KG1 (cell line): ENCODE results near the gene COPZ1.
"Not testable (repeated sequence)": the region's sequence is repeated elsewhere in the genome, so short reads cannot be mapped to it uniquely, and the experiment has no call there.

Source experiments
- DNase-seq: peaks from one replicate; lab custom pipeline; 2025; lab: John Stamatoyannopoulos, UW

COPZ1 gene

DNA sequence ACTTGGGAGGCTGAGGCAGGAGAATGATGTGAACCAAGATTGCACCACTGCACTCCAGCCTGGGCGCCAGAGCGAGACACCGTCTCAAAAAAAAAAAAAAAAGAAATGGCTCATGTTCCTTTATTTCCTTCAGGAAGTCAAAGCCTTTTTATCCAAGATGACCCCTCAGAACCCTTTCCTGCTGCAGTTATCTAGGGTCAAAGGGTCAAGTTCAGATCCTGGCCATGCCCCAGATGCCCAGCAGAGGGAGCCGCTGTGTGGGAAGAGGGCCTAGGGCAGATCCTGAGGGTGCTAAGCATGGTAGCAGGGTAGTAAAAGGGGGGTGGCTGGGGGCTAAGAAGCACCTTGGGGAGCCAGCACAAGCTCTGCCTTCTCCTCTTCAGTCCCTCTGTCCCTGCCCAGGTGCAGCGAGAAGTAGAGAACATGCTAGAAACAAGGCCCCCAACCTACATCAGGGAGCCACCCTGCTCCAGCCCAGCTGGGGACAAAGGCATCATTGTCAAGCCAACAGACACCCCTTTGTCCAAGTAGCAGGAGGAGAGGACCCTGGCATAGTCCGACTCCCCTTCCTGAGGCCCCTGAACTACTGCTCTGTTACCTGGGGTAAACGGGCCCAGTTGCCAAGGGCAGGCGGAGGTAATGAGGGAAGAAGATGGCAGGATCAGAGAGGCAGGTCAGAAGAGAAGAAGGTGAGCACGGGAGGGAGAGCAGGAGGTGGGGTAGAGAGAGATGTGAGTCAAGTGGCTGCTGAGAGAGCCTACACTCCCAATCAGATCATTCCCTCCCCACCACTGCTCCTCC lies 30.6 kb upstream of the COPZ1 start:
- DNase-seq = no peak

DNA sequence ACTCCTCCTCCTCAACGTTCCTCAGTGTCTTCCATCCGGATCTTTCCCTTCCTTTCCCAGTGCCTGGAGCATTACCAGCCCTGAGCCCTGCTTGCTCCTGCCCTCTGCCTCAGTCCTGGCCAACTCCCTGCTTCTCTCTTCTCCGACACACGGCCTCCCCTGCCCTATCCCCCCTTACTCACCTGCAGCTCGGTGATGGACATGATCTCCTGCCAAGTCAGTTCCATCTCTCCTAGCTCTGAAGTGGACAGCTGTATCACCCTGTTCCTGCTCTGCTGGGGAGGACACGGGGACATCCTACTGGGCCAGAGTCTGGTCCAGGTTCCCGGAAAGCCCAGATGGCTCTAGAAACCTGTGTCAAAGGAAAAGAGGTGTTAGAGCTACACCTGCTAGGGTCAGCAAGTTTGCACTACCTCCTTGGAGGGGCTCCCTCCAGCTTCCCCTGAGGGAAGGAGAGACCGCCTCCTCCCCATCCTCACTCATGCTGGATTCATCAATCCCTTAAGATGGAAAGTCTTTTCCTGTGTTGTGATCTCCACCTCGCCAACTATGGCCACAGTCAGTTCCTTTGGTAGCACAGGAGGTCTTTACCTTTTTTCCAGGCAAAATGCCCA lies 29.9 kb upstream of the COPZ1 start:
- DNase-seq = no peak

DNA sequence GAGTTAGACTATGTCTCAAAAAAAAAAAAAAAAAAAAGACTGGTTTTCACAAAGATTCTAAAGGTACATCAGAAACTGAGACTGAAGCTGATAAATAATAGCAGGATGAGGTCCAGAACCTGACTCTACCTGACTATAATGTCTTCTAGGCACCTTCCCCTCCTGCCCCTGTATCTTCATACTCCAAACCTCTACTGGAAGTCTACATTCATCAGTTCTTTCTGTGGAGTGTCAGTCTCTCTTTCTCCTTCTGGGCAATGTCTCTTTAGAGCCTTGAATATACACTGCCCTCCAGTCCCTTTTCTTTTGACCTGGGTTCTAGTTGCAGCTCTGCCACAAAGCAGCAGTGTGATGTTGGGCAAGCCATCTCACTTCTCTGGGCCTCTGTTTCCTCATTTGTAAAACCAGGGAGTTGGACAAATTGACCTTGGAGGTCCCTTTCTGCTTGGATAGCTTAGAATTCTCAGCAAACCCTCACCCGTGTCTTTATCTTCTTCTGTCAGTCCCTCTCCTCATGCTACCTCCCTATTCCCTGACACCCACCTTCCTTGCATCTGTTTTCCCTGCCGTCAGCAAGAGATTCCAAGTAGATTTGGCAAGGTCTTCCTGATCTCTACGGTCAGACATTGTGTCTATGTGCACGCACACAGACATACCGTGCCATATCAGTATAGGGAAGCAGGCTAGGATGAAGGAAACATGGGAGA lies 28.4 kb upstream of the COPZ1 start:
- DNase-seq = no peak

DNA sequence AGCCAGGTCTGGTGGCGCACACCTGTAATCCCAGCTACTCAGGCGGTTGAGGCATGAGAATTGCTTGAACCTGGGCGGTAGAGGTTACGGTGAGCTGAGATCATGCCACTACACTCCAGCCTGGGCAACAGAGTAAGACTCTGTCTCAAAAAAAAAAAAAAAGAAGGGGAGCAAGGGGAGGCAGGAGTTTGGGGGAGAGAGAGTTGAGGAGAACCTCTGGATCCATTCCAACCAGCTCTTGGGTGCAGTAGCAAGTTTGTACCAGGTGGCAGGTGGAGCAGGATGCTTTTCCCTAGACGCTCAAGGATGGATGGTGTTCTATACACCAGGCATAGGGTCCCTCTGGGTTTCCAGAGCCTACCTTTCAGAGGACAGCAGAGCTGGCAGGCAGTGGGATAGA lies 26.0 kb upstream of the COPZ1 start:
- no peak for DNase-seq

DNA sequence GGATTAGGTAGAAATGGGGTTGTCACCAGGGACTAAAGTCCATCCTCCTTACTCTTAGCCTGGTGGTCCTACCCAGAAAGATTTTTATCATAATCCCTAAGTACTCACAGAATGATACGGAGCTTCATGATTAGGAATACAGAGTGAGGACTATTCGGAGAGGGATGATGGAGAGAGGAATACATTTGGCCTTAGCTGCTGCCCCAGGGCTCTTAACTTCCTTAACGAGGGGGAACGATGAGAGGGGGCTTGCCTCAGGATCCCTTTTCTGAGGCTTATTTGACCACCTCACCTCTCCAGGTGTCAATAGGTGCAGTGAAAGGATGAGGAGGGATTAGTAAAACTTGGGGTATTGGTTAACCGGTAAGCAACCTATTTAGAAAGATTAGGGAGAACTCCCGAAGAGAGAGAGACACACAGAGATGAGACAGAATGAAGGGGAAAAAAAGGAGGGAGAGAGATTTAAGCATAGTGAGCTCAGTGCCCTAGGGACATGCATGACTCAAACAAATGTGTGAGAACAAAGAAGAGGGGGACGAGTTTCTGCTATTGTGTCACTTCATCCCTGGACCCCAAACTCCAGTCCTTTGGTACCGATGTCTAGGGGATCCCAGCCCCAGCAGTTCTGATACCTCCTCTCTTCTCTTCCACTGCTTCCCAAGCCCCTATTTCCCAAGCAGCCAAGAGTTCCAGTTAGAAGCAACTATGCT lies 25.3 kb upstream of the COPZ1 start:
- no peak for DNase-seq

DNA sequence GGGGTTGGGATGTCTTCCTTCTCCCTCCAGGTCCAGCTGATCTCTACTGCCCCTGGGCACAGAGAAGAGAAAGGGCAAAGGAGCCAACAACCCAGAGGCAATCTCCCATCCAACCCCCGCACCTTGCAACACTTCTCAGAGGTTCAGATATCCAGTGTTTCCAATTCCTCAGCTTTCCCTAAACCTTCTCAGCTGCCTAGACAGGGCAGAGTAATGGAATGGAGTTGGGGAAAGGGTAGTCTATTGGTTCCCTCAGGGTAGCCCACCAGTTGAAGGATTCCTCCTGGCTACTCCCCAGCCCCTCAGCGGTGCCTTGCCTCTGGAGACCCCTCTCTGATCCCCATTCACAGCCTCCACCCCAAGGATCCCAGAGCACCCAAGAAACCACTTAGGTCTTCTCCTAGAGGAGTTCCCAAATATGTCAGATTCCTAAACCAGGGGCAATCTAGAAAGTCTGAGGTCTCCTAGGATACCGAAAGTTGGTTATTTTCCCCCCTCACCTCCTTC lies 24.7 kb upstream of the COPZ1 start:
- DNase-seq = no peak

DNA sequence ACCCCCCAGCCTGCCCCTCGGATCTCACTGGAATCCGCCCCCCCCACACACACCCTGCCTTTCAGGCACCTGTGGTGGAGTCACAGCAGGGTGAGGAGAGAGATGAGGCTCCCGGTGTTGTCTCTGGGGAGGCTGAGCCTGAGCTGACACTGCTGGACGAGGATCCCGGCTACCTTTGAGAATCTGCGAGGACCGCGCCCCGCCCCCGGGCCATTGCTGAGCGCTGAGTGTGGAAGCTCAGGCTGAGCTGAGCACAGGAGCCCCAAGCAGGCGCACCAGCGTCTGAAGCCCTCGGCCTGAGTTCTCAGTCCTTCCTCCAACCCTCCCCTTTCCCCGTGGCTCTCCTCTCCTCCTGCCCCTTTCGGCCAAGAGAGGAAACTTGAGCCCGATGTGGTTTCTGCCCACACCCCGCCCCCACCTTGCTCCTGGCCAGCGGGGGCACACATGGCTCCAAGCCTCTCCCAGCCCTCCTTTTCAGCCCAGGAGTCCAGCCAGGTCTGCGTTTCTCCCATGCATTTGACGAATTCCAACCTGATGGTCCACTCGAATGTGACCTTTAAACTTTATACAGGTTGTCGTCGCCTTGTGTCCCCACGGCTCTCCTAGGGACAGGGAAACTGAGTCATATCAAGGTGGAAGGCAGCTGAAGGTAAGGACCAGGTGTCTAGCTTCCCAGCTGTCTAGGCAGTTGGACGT lies 24.1 kb upstream of the COPZ1 start, which contains the start of gene NFE2:
Gene NFE2 (minus strand): TSS at position 284 of the 696 bp plus-strand sequence. CDS start 5,767 bp downstream, outside the sequence.
- DNase-seq = no peak

DNA sequence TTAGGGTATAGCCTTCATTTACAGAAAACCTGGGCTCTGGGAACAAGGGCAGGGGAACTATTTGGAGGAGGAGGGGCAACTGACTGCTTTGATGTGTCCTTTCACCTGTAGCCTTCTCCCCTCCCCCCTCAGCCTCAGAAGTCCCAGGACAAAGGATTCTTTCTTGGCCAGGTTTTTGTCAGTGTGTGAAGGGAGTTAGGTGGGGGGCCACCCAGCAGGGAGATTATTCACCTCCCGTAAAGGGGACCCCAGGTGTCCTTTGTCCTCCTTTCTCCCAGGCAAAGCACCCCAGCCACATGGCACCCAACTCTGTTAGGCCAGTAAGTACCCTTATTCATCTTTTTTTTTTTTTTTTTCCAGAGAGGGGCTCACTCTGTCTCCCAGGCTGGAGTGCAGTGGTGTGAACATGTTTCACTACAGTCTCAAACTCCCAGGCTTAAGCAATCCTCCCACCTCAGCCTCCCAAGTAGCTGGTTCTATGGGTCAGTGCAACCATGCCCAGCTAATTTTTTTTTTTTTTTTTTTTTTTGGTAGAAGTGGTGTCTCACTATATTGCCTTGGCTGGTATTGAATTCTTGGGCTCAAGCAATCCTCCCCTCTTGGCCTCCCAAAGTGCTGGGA lies 23.4 kb upstream of the COPZ1 start:
- no peak for DNase-seq

DNA sequence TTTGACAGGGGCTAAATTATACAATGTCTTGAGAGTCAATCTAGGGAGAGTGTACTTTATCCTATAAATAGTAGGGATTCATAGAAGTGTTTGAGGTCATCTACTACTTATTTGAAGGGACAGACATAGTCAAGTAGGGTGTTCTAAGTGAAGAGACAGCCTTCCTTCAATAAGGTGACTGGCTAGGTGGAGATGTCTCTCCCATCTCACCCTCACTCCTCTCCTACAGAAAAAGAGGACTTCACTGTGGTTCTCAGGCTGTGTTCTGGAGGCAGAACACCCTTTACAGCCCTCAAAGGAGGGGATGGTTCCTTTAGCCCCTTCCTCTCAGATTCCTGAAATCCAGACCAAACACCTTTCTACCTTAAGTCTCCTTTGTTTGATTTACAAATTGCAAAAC lies 21.3 kb upstream of the COPZ1 start:
- no peak for DNase-seq

DNA sequence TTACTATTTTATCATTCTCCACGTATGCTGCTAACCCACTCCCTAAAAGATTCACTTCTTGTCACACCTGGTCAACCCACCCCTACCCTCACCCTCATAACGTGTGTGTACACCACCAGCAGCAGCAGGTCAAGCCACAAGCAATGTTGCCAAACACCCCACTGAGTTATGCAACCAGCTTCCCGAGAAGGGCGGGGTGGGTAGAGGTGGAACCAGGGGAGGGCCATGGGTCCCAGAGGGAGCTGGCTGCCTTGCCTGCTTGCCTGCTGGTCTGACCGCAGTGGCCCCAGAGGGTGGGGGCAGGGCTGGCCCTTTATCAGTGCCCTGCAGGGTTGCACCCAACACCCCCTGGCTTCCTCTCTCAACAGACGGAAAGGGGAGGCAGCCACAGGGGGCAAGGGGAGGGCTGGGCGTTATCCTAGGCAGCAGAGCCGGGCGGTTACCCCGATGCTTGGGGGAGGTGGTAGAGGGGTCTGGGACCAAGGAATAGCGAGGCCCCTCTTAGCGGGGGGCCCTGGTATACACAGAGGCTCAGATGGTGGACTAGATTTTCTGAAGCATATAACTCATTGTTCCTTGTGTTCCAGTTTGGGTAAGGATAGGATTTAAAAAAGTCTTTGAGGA lies 20.6 kb upstream of the COPZ1 start:
- peak; percentile 54 for DNase-seq

DNA sequence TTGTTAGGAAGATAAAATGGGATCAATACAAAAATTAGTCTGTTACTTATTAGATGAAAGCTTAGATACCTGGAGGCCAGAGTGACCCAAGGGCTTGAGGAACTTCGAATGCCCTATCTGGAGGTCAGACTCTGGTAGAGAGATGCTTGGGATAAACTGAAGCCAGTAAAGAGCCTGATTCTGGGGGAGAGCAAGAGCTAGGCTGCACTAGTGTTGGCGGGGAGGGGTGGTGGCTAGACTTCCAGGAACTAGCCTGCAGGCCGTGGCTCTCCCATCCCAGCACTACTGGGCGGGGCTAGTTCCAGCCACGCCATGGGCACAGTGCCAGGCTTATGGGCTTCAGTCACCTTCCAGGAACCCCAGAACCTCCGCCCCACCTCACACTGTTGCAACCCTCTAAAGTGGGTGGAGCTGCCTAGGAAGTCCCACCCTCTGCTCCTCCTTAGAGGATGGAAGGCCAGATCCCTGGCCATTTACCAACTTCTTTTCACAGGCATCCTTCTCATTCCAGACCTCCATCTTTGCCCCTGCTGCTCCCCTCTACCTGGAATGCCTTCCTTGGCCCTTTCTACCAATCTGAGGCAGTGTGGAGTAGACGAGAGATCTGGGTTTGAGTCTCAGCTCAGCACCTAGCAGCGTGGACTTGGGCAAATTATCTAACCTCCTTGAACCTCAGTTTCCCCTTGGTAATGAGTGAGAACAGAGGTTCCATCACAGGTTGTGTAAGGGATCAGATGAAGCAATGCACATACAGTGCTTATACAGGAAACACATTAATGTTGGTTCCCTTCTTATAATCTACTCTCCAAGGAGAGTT lies 17.8 kb upstream of the COPZ1 start:
- DNase-seq = peak; percentile 47

DNA sequence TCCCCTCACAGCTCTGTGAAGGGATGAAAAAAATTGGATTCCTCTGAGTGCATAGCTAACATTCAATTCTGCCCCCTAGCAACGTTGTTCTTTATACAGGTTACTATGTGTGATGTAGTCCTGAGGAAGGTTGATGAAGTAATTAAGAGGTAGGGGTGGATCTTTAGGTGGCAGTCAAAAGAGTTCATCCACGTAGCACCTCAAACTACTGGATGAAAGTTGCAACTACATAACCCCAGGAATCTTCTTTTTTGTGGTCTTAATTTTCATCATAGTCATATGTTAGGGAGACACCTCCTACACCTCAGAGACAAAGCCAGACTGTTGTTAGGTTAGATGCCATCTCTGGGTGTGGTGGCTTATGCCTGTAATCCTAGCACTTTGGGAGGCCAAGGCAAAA lies 13.9 kb upstream of the COPZ1 start:
- DNase-seq = no peak

DNA sequence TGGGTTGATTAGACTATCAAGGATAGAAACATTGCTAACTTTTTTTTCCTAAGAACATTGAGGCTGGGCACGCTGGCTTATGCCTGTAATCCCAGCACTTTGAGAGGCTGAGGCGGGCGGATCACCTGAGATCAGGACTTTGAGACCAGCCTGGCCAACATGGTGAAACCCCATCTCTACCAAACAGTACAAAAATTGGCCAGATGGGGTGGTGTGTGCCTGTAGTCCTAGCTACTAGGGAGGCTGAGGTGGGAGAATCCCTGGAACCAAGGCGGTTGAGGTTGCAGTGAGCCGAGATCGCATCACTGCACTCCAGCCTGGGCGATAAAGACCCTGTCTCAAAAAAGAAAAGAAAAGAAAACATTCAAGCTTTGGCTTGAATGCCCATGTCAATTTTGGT lies 12.6 kb upstream of the COPZ1 start:
- not testable (repeated sequence) for DNase-seq

DNA sequence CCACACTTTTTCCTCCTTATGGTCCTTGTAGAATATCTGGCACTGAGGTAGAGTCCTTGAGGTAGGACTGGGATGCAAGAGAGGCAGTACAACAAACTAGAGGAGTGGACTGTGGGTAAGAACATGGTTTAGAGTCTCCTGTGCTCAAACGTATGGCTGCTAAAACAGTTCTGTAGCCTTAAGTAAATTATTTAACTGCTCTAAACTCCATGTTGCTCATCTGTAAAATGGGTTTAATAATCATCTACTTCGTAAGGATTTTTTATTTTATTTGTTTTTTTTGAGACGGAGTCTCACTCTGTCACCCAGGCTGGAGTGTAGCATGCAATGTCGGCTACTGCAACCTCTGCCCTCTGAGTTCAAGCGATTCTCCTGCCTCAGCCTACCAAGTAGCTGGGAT lies 3.6 kb upstream of the COPZ1 start:
- DNase-seq = no peak

DNA sequence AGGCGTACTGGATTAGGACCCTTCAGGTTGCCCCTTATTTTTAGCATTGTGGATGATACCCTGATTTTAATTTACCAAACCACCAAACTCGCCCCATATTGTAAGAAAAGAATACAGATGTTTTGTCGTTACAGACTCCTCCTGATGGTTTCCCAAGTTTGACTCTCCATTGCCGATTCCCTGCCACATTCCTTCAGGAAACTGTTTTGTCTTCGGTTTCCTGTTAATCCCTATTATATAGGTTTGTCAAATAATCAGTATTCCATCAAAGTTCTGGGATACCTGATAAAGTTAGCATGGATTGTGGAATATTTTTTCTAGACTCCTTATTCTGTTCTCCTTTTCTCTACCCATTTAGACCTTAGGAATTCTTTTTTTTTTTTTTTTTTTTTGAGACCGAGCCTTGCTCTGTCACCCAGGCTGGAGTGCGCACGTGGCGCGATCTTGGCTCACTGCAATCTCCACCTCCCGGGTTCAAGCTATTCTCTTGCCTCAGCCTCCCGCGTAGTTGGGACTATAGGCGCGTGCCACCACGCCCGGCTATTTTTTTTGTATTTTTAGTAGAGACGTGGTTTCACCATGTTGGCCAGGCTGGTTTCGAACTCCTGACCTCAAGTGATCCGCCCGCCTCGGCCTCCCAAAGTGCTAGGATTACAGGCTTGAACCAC lies 645 bp downstream of the COPZ1 start:
- DNase-seq = not testable (repeated sequence)

DNA sequence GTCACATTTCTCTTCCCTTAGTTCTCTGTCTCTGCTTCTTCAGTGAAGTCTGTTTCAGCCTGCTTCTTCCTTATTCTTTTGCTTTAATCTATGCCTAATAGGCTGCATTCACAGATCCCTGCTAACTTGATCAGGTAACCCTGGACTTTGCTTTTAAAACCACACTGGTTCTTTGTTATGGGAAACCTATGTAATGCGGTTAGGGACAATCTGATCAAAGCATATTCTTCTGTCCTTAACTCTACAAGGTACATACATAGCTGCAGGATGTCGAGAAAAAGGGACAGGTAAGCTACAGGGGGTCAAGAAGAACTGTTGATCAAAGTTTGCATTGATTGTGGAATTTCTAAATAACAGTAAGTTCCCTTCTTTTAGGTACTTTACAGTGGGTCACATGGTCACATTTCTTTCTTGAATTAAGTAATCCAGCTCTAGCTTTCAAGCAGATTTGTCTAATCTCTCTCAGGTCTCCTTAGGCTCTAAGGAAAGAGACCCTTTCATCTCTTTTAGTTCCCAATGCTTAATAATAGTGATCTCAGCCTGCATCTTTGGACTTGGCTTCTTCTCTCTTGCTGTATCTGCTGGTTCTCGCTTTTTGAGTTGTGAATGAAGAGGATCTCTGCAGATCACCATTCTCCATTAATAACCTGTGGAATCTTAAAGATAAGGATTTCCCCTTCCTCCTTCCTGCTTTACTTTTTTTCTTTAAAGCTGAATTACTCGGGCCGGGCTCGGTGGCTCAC lies 3.8 kb downstream of the COPZ1 start:
- DNase-seq = no peak

DNA sequence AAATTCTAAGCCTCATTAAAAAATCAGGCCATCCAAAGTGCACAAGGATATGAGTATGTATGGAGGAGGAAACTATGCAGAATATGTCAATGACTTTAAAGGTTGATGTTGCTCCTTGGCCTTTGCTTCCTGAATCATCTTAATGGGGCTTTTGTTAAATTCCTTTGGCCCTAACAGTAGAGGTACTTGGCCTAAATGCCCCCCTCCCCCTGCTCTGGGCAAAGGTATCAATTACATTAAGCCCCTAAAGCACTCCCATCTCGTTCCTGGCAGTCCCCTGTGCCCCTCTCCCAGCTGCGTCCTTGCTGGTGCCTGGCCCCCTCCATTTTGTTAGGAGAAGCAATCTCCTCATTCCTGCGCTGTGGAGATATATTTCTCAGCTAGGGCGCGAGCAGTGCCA lies 4.8 kb downstream of the COPZ1 start:
- DNase-seq = no peak

DNA sequence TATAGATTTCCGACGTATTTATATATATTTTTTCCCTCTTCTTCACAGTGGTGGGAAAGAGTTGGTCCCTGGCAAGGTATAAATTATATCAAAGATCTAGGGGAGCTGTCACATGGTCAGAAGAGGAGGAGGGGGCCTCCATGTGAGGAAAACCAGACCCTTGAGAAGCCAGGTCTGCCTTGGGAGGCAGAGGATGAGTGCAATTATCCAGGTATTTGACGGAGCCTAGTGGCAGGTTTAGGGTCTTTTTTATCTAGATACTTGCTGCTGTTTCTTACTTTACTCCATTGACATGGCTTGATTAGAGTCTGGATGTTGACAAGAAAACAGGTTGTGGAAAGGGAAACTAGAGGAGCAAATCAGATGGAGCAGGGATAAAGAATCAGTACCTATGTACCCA lies 5.5 kb downstream of the COPZ1 start:
- DNase-seq = no peak

DNA sequence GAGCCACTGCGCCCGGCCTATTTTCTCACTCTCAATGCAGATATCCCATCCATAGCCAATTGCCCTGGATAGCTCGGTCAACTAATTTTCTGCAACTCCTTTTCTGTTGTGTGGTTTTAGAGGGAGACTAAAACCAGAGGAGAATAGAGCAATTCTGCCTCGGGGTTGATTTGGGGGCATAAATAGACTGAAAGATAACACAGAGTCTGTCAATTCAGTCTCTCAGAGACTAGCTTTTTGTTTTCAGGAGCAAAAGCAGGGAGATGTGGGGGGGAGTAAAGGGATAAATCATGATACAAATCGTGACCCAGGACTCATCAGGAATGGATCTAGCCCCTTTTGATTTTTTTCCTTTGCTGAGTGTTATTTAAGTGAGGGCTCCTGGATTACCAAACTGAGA lies 6.5 kb downstream of the COPZ1 start:
- no peak for DNase-seq
